Stomach (tissue), 4 donors: ENCODE data around the gene ATP6V0A4.

ENCODE experiments used
- CTCF ChIP-seq, 7 experiments: fragments of 450-650 bp in 4 of 7; fragments of 200-600 bp in 3 of 7; sonication (generic) in 3 of 7; IDR thresholded peaks; one replicate each; pipeline ENCODE4 v1.5.1; 2016 to 2019; ENCODE audit warnings: antibody characterized with exemption in 7 of 7, control low read depth in 2 of 7, mild to moderate bottlenecking in 1 of 7
- EP300 ChIP-seq: sonication (generic); formaldehyde crosslinking; IDR thresholded peaks from one replicate; pipeline ENCODE4 v1.6.1; 2017; ENCODE audit warnings: antibody characterized with exemption
- POLR2A ChIP-seq, 4 donors: fragments of 450-650 bp; IDR thresholded peaks; one replicate each; pipeline ENCODE4 v1.6.1; 2016; ENCODE audit warnings: antibody characterized with exemption in 4 of 4, control low read depth in 2 of 4, mild to moderate bottlenecking in 1 of 4, moderate library complexity in 1 of 4
- POLR2AphosphoS5 ChIP-seq, 3 donors: sonication (generic); formaldehyde crosslinking; IDR thresholded peaks; one replicate each; pipeline ENCODE4 v1.6.1; 2016; ENCODE audit warnings: antibody characterized with exemption in 3 of 3

- TF ChIP-seq POLR2A (IDR thresholded peaks at IDR 0.05) (no peak), CTCF (IDR thresholded peaks at IDR 0.05) (no peak), POLR2AphosphoS5 (IDR thresholded peaks at IDR 0.05) (no peak), EP300 (no peak)
These were observed 30.3 kb upstream of the ATP6V0A4 start for GRCh38 chr7:138828302-138828701.
